Aorta (tissue), 5 donors: ENCODE data around the gene HS6ST2. TPM values are rescaled to one million over a fixed set of nuclear protein-coding genes. Genes with fewer than 3 reads are reported as not detected.

ENCODE experiments used
- ATAC-seq: fragments of 200-7000 bp; cut with Tn5 transposase; one replicate; pipeline ENCODE4 v1.9.1; 2022; ENCODE audit warnings: moderate library complexity; ENCODE audit not compliant: low FRiP score
- DNase-seq, 2 donors: peaks; one replicate each; pipeline ENCODE4 v3.0.0-alpha.2; 2020
- H3K27ac ChIP-seq, 2 donors: one replicate each; pipeline ENCODE4 v1.5.1; 2013; ENCODE audit warnings: low read length in 2 of 2, mild to moderate bottlenecking in 2 of 2, moderate library complexity in 2 of 2, control low read depth in 1 of 2, inconsistent platforms in 1 of 2, low read depth in 1 of 2
- H3K27me3 ChIP-seq, 2 donors: one replicate each; pipeline ENCODE4 v1.6.1; 2013; ENCODE audit warnings: control low read depth in 1 of 2, low read length in 1 of 2, mild to moderate bottlenecking in 1 of 2, moderate library complexity in 1 of 2; ENCODE audit not compliant: insufficient read depth in 2 of 2, control insufficient read depth in 1 of 2
- H3K36me3 ChIP-seq, 2 donors: one replicate each; pipeline ENCODE4 v1.6.1; 2013; ENCODE audit warnings: control low read depth in 1 of 2, low read length in 1 of 2, mild to moderate bottlenecking in 1 of 2; ENCODE audit not compliant: insufficient read depth in 2 of 2, control insufficient read depth in 1 of 2
- H3K4me1 ChIP-seq, 2 donors: one replicate each; pipeline ENCODE4 v1.6.1; 2013; ENCODE audit warnings: low read length in 2 of 2, control low read depth in 1 of 2, mild to moderate bottlenecking in 1 of 2, moderate library complexity in 1 of 2; ENCODE audit not compliant: insufficient read depth in 2 of 2, control insufficient read depth in 1 of 2
- H3K4me3 ChIP-seq, 2 donors: one replicate each; pipeline ENCODE4 v1.5.1; 2013; ENCODE audit warnings: low read length in 2 of 2, control low read depth in 1 of 2, mild to moderate bottlenecking in 1 of 2
- H3K9me3 ChIP-seq: one replicate; pipeline ENCODE4 v1.6.1; 2013; ENCODE audit warnings: mild to moderate bottlenecking, low read length; ENCODE audit not compliant: control insufficient read depth
- WGBS, 2 donors: extraction: QIAGEN DNeasy Blood & Tissue Kit; methylation state at CpG; one replicate each; pipeline ENCODE4 v1.1.7; 2013; 5-methylcytosine and 5-hydroxymethylcytosine counted together
- intact Hi-C, 2 donors: fragments of 100-400 bp; cut with DNase I; formaldehyde crosslinking; loops; one replicate each; pipeline versions ENCODE4 v1.14.2 to v1.15.0; 2022
- polyA plus RNA-seq, 2 donors: library from polyadenylated mRNA; stranded (reverse); fragments of 200-250 nt; gene quantifications; one replicate each; pipeline ENCODE4 v1.2.3, GENCODE V29; 2013
- total RNA-seq, 2 donors: library from RNA; stranded (reverse); fragmentation: NEBNext Ultra II Directional; extraction: Animal tissue kit (Norgen Biotek cat#: 25700); gene quantifications; one replicate each; pipeline ENCODE4 v1.2.1, GENCODE V29; 2021
- donor health status: healthy with polysubstance abuse.
- donor health status: Bipolar disorder and iron deficiency.
- donor health status: DM: no; HTN: no; CAD: no.
- donor health status: DM: no; HTN: no; CAD: no.
- donor health status: DM: yes; HTN: yes; CAD: no.

Gene HS6ST2
- total and polyA plus RNA-seq, 4 donors: 0.06 to 0.09 TPM; not detected in 2

DNA sequence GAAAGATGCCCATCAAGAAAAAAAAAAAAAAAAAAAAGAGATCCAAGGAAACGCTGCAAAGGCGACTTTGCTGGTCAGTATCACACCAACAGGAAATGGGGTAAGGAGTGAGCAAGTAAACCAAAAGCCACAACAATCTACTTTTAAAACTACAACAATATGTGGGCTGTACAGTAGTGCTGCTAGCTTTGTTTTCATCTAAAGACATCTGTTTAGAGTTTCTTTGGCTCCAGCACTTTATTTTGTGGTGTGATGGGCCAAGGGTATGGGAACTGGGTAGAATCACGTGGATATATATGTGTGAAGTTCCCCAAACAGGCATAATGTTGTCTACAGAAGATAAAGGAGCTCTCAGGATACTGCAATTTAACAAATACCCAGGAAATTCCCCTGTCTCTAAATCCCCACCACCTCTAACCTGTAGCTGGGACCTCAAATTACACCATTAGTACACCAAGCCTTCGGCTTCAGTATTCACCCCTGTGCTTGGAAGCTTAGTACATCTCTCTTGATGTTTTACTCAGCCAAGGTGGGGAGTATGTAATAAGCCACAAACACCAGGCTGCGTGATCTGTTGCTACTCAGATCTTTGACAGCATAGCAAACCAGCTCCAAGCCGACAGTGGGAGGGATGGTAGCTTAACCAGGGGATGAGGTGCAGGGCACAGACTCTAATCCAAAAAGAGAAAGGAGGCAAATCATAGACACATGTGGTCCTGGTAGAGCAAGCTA, 207.9 kb downstream of the HS6ST2 start:
- Histone ChIP-seq H3K9me3 (no peaks in the 10 kb centered on the region), H3K27me3 (no peaks in the 10 kb centered on the region), H3K4me3 (no peak overlapping the region), H3K4me1 (no peaks in the 10 kb centered on the region), H3K36me3 (no peaks in the 10 kb centered on the region), H3K27ac (no peak overlapping the region)
- intact Hi-C loops: no loop called here
- DNase-seq (no peak), ATAC-seq (no peak)
- 78 to 87% methylated on average over 6 of the region's 6 CpGs for WGBS, 2 donors

DNA sequence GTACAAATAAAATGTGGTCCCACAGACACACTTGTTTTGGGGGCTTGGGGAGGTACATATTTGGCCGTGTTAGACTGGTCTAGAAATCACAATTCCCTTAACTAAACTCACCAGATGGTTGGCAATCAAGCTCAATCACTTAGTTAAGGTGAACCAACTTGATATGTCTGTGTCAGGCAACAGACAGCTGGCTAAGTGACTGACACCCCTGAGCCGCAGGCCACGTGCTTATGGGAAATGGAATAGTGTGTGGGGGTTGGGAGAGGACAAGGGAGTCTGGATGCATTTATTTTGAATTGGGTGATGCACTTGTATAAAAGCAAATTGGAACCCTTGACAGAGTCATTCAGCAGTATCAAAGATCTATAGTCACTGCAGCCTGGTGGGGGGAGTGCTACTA, 209.0 kb downstream of the HS6ST2 start:
- ATAC-seq: no peak

DNA sequence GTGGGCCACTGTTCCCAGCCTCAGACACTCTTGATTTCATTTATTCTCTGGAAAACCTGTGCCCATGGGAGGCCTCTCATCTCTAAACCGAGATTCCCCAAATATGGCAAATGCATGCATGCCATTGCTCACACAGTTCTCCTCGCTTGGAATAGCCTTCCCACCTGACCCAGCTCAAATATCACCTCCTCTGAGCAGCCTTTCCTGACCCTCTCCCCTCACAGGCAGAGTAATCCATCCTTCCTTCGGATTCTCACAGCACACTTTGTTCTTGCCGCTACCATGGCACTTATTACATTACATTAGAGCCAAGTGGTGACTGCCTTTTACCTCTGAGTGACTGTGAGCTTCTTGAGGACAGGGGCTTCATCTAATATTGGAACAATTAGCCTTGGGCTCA, 209.5 kb downstream of the HS6ST2 start:
- 53 to 70% methylated on average over 4 of the region's 4 CpGs for WGBS, 2 donors
- Histone ChIP-seq H3K27me3 (no peaks in the 10 kb centered on the region), H3K36me3 (no peaks in the 10 kb centered on the region), H3K9me3 (no peaks in the 10 kb centered on the region), H3K4me1 (no peaks in the 10 kb centered on the region), H3K4me3 (no peak overlapping the region), H3K27ac (no peak overlapping the region)
- ATAC-seq (no peak), DNase-seq (no peak)
- intact Hi-C loops: no loop called here

More for the DNA sequence above, 209.0 kb downstream of the HS6ST2 start:
- H3K4me1 ChIP-seq: no peaks in the 10 kb centered on the region
- DNase-seq: no peak
- 47 to 55% methylated on average over 3 of the region's 3 CpGs for WGBS, 2 donors
- no peaks in the 10 kb centered on the region for H3K9me3 ChIP-seq
- intact Hi-C loops: no loop called here
- H3K4me3 ChIP-seq: no peak overlapping the region
- no peaks in the 10 kb centered on the region for H3K36me3 ChIP-seq
- no peaks in the 10 kb centered on the region for H3K27me3 ChIP-seq
- no peak overlapping the region for H3K27ac ChIP-seq

DNA sequence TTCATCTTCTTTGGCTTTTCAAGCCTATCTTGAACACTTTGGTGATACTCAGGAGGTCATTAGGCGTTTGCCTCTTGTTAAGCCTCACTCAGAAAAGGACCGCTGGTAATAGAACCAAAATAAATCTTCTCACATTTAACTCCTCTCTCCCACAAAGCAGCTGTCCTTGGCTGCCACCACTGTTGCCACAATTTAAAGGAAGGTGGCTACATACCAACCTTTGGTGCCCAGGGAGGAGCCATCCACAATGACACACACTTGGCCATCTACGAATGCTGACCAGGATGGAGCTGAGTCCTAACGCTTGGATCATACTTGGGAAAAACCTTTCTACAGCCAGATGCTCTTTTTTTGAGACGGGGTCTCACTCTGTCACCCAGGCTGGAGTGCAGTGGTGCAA, 210.2 kb downstream of the HS6ST2 start:
- H3K27ac ChIP-seq: no peak overlapping the region
- no peaks in the 10 kb centered on the region for H3K4me1 ChIP-seq
- no peaks in the 10 kb centered on the region for H3K27me3 ChIP-seq
- DNase-seq (no peak), ATAC-seq (no peak)
- no peak overlapping the region for H3K4me3 ChIP-seq
- H3K9me3 ChIP-seq: no peaks in the 10 kb centered on the region
- intact Hi-C loops: no loop called here
- no peaks in the 10 kb centered on the region for H3K36me3 ChIP-seq
- WGBS, 2 donors: 71 to 81% methylated on average over 5 of the region's 5 CpGs

DNA sequence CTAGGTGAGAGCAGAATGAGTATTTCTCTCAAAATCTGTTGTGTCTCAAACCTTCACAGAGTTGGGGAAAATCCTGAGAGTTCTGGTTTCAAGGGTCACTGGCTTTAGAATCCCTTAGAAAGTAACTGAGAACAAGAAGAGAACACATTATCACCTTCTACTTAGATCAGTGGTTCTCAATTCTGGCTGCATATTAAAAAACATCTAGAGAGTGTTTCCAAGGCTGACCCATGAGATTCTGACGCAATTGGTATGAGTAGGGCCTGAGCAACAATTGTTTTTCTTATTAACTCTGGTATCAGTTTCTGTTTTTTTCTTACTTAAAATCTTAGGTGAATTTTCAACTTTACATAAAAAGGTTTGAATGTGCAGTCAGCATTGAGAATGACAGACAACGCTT, 212.8 kb downstream of the HS6ST2 start:
- no peaks in the 10 kb centered on the region for H3K27me3 ChIP-seq
- intact Hi-C loops: no loop called here
- no peak for DNase-seq
- no peaks in the 10 kb centered on the region for H3K9me3 ChIP-seq
- WGBS, 2 donors: 75 to 86% methylated on average over 2 of the region's 2 CpGs
- H3K27ac ChIP-seq: no peak overlapping the region
- ATAC-seq: no peak
- no peaks in the 10 kb centered on the region for H3K36me3 ChIP-seq
- no peaks in the 10 kb centered on the region for H3K4me1 ChIP-seq
- no peak overlapping the region for H3K4me3 ChIP-seq

DNA sequence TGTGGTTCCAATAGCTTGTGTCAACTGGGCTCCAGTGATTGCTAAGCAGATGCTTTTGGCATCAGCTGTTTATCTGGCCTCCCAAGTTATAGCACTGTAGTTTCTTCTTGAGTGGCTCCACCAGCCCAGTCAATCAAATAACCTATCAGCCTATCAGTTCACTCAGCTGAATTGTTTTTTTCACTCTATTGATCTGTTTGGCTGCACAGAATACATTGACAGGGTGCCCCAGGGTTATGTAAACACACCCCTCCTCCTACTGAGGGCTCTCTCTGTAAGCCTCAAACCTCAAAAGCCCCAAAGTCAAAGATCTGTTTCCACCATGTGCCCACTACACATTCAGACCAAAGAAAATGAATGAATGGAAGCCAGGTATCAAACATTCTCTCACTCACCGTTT, 214.0 kb downstream of the HS6ST2 start:
- WGBS, 2 donors: 0 to 32% methylated on average over 1 of the region's 1 CpG
- Histone ChIP-seq H3K4me1 (no peaks in the 10 kb centered on the region), H3K4me3 (no peak overlapping the region), H3K9me3 (no peaks in the 10 kb centered on the region), H3K36me3 (no peaks in the 10 kb centered on the region), H3K27me3 (no peaks in the 10 kb centered on the region), H3K27ac (no peak overlapping the region)
- intact Hi-C loops: no loop called here
- DNase-seq (no peak), ATAC-seq (no peak)

DNA sequence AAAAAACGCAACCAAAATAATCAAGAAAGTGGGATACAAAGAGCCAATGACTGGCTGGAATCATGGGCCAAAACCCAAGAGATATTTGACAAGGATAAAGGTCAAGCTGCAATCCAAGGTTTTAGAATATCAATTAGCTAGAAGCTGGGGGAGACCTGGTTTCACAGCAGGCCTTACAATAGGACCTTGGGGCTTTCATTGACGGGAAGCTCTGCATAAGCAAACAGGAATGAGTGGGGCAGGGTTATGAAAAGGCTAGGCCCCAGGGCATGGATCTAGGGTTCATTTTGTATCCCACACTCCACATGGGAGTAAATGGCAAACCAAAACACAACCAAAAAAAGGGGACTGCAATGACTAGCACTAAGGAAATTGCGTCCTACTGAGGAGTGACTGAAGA, 215.3 kb downstream of the HS6ST2 start:
- no peak overlapping the region for H3K4me3 ChIP-seq
- DNase-seq: no peak
- ATAC-seq: no peak
- H3K27me3 ChIP-seq: no peaks in the 10 kb centered on the region
- H3K27ac ChIP-seq: no peak overlapping the region
- WGBS, 2 donors: 62 to 87% methylated on average over 3 of the region's 3 CpGs
- no peaks in the 10 kb centered on the region for H3K36me3 ChIP-seq
- no peaks in the 10 kb centered on the region for H3K9me3 ChIP-seq
- H3K4me1 ChIP-seq: no peaks in the 10 kb centered on the region
- intact Hi-C loops: no loop called here

DNA sequence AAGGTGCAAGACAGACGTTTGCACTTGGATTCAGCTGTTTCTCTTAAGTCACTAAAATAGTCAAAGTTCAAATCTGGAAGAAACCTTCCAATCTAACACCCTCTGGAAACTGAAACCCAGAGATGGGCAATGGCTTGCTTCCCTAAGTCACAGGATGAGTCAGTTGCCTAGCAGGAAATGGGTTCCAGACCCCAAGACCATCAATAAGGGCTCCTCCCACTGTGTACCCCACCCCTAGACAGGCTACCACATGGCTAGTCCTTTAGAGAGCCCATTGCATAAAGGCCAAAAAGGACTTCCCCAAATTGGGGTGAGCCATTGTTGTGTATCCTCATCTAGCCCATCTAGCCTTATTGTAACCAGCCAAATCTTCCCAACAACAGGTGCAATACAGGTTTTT, 216.2 kb downstream of the HS6ST2 start:
- intact Hi-C loops: no loop called here
- no peaks in the 10 kb centered on the region for H3K36me3 ChIP-seq
- H3K4me1 ChIP-seq: no peaks in the 10 kb centered on the region
- no peak for ATAC-seq
- H3K4me3 ChIP-seq: no peak overlapping the region
- H3K9me3 ChIP-seq: no peaks in the 10 kb centered on the region
- H3K27me3 ChIP-seq: no peaks in the 10 kb centered on the region
- H3K27ac ChIP-seq: no peak overlapping the region
- no peak for DNase-seq
- WGBS, 2 donors: 8 to 10% methylated on average over 1 of the region's 1 CpG

DNA sequence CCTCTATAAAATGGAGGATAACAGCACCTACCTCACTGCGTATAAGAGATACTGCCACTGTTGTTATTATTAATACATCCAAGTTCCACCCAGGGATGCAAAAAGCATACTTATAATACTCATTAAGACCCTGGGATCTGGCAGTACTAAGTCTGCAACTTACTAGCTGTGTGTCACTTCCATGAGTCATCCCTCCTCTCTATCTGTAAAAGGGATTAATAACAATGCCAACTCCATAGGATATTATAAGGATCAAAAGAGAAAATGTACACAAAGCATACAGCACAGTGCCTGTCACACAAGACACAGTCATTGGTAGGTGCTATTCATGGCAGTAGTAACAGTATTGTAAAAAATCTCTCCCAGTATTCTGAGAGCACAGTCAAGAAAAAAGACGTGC, 216.7 kb downstream of the HS6ST2 start:
- no peaks in the 10 kb centered on the region for H3K27me3 ChIP-seq
- no peak overlapping the region for H3K27ac ChIP-seq
- H3K4me3 ChIP-seq: no peak overlapping the region
- ATAC-seq: no peak
- intact Hi-C loops: no loop called here
- 51 to 58% methylated on average over 2 of the region's 2 CpGs for whole genome bisulfite sequencing, 2 donors
- no peaks in the 10 kb centered on the region for H3K36me3 ChIP-seq
- H3K4me1 ChIP-seq: no peaks in the 10 kb centered on the region
- H3K9me3 ChIP-seq: no peaks in the 10 kb centered on the region
- no peak for DNase-seq
